ENCODE results near the gene KRT5.

KRT5 gene

GRCh38 chr12:52486166-52487105, 33.8 kb downstream of the KRT5 start:
- no peaks in the 10 kb centered on the region for H3K4me1 ChIP-seq (ENCODE audit: insufficient read depth, low read length)
- no peaks in the 10 kb centered on the region for H3K36me3 ChIP-seq (ENCODE audit: insufficient read depth, low read length)
- H3K9me3 ChIP-seq (ENCODE audit: control insufficient read depth, insufficient read depth, low read length) = peaks cover 2% of the 10 kb centered on the region; the same call in 1 of the 2 replicates
- H3K9ac ChIP-seq (ENCODE audit: low read depth, low read length) = no peak overlapping the region

GRCh38 chr12:52480073-52480472, 40.1 kb downstream of the KRT5 start:
- no peaks in the 10 kb centered on the region for H3K36me3 ChIP-seq (ENCODE audit: insufficient read depth, low read length)
- H3K9ac ChIP-seq (ENCODE audit: low read depth, low read length) = no peak overlapping the region
- no peaks in the 10 kb centered on the region for H3K4me1 ChIP-seq (ENCODE audit: insufficient read depth, low read length)
- H3K9me3 ChIP-seq (ENCODE audit: control insufficient read depth, insufficient read depth, low read length) = peaks cover 5% of the 10 kb centered on the region; the same call in 1 of the 2 replicates

- H3K4me1 ChIP-seq (ENCODE audit: insufficient read depth, low read length) = no peaks in the 10 kb centered on the region
- peaks cover 5% of the 10 kb centered on the region; the same call in 1 of the 2 replicates for H3K9me3 ChIP-seq (ENCODE audit: control insufficient read depth, insufficient read depth, low read length)
- H3K36me3 ChIP-seq (ENCODE audit: insufficient read depth, low read length) = no peaks in the 10 kb centered on the region
- no peak overlapping the region for H3K9ac ChIP-seq (ENCODE audit: low read depth, low read length)
These were observed 42.5 kb downstream of the KRT5 start for GRCh38 chr12:52477651-52478050.

DNA sequence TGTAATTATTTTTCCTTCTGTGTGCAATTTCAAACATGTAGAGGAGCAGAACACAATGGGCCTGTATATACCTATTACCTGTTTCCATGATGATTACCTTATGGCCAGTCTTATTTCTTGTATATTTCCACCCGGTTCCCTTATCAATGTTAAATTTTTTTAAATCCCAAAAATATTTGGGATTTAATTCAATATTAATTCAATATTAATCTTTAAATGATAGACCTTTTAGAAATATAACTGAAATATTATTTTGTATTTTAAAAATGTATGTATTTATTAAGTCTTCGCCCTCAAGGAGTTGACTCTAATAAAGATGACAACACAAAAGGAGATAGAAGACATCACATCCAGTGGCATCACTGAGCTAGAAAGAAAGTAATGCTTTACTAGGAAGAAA, 46.0 kb downstream of the KRT5 start:
- no peaks in the 10 kb centered on the region for H3K4me1 ChIP-seq (ENCODE audit: insufficient read depth, low read length)
- no peak overlapping the region for H3K9ac ChIP-seq (ENCODE audit: low read depth, low read length)
- H3K9me3 ChIP-seq (ENCODE audit: control insufficient read depth, insufficient read depth, low read length) = peaks cover 5% of the 10 kb centered on the region; the same call in 1 of the 2 replicates
- no peaks in the 10 kb centered on the region for H3K36me3 ChIP-seq (ENCODE audit: insufficient read depth, low read length)

DNA sequence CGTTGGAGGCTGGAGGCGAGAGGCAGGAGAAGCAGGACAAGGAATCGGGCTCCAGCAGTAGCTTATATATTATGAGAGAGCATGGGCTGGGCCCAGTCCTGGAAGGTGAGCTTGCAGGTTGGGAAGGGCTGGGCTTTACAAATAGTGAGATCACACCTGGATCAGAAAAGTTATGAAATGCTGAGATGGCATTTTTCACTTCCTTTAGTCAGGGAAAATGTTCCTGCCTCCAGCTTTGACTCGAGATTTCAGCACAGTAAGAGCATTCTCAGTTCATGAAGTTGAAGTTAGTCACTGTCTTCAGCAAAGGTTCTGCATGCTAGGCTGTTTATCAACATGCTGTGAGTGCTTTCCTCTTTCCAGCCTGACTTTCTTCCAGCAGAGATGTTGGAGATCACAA, 46.4 kb downstream of the KRT5 start, which contains the start of gene KRT6C:
TSS of gene KRT6C (minus strand) at position 38 of the 400 bp plus-strand sequence. CDS start 68 bp downstream, outside the sequence.
- peaks cover 5% of the 10 kb centered on the region; the same call in 1 of the 2 replicates for H3K9me3 ChIP-seq (ENCODE audit: control insufficient read depth, insufficient read depth, low read length)
- H3K36me3 ChIP-seq (ENCODE audit: insufficient read depth, low read length) = no peaks in the 10 kb centered on the region
- H3K4me1 ChIP-seq (ENCODE audit: insufficient read depth, low read length) = no peaks in the 10 kb centered on the region
- H3K9ac ChIP-seq (ENCODE audit: low read depth, low read length) = no peak within 1 kb of the TSS

- H3K36me3 ChIP-seq (ENCODE audit: insufficient read depth, low read length) = no peaks in the 10 kb centered on the region
- H3K4me1 ChIP-seq (ENCODE audit: insufficient read depth, low read length) = no peaks in the 10 kb centered on the region
- H3K9ac ChIP-seq (ENCODE audit: low read depth, low read length) = no peak overlapping the region
- no peaks in the 10 kb centered on the region for H3K9me3 ChIP-seq (ENCODE audit: control insufficient read depth, insufficient read depth, low read length)
These were observed 50.3 kb downstream of the KRT5 start for GRCh38 chr12:52469853-52470252.

- no peak overlapping the region for H3K9ac ChIP-seq (ENCODE audit: low read depth, low read length)
- no peaks in the 10 kb centered on the region for H3K4me1 ChIP-seq (ENCODE audit: insufficient read depth, low read length)
- H3K9me3 ChIP-seq (ENCODE audit: control insufficient read depth, insufficient read depth, low read length) = no peaks in the 10 kb centered on the region
- H3K36me3 ChIP-seq (ENCODE audit: insufficient read depth, low read length) = no peaks in the 10 kb centered on the region
These were observed 55.3 kb downstream of the KRT5 start for GRCh38 chr12:52464897-52465296.
